8988T (cell line): ENCODE measurements around the gene AMBRA1.

Experiments used
- DNase-seq: peaks from one replicate; pipeline ENCODE4 v3.0.0; 2011

Gene AMBRA1, protein sequence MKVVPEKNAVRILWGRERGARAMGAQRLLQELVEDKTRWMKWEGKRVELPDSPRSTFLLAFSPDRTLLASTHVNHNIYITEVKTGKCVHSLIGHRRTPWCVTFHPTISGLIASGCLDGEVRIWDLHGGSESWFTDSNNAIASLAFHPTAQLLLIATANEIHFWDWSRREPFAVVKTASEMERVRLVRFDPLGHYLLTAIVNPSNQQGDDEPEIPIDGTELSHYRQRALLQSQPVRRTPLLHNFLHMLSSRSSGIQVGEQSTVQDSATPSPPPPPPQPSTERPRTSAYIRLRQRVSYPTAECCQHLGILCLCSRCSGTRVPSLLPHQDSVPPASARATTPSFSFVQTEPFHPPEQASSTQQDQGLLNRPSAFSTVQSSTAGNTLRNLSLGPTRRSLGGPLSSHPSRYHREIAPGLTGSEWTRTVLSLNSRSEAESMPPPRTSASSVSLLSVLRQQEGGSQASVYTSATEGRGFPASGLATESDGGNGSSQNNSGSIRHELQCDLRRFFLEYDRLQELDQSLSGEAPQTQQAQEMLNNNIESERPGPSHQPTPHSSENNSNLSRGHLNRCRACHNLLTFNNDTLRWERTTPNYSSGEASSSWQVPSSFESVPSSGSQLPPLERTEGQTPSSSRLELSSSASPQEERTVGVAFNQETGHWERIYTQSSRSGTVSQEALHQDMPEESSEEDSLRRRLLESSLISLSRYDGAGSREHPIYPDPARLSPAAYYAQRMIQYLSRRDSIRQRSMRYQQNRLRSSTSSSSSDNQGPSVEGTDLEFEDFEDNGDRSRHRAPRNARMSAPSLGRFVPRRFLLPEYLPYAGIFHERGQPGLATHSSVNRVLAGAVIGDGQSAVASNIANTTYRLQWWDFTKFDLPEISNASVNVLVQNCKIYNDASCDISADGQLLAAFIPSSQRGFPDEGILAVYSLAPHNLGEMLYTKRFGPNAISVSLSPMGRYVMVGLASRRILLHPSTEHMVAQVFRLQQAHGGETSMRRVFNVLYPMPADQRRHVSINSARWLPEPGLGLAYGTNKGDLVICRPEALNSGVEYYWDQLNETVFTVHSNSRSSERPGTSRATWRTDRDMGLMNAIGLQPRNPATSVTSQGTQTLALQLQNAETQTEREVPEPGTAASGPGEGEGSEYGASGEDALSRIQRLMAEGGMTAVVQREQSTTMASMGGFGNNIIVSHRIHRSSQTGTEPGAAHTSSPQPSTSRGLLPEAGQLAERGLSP (N-terminal part only)

DNA sequence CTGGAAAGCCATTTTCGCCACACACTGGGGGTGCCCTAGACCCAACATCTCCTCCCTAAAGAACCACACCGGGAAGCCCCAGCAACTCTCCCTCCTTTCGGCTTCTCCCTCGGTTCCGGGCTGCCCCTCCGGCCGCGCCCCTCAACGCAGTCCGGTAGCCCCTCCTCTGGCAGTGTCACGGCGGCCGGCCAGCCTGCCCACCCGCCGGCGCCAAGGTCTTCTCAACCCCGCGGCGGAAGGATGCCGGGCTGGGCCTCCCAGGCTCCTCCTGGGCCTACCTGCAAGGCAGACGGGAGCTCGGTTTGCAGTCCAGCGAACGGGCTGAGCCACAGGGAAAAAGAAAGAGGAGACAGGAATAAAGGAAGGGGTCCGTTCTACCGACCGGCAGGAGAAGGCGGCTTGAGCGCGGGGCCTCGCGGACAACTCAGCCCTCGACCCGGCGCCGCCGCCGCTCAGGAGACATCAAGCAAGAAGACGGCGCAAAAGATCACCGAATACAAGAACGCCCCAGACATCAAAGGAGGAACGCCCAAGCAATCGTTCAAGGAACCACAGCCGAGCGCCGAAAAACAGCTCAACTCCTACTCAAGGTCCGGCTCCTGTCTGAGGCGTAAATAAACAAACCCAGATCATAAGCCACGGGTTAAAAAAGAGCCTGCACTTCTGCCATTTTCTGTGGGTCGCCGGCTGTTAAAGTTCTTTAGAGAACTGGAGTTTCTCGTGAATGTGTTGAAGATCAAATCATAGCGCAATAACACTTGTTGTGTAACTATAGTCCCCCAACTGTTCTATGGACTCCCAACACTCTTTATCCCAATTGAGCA is at the start of gene AMBRA1:
AMBRA1 (minus strand) TSS at position 474 of the 824 bp plus-strand sequence. CDS start 45,643 bp downstream, outside the sequence.
- DNase-seq = peak; percentile 42

DNA sequence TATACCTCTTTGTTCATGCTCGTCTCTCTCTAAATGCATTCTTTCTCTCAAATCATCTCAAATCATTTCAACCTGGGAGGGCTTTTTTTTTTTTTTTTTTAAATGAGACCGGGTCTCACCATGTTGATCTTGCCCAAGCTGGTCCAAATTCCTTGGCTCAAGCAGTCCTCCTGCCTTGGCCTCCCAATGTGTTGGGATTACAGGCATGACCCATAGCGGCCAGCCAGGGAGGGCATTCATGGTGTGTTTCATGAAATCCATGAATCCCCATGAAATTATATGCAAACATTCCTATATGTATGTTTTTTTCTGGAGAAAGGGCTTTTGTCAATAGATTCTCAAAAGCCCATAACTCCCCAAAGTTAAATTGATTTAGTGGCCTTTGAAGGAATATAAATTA is 49.7 kb upstream of the AMBRA1 start:
- no peak for DNase-seq

DNA sequence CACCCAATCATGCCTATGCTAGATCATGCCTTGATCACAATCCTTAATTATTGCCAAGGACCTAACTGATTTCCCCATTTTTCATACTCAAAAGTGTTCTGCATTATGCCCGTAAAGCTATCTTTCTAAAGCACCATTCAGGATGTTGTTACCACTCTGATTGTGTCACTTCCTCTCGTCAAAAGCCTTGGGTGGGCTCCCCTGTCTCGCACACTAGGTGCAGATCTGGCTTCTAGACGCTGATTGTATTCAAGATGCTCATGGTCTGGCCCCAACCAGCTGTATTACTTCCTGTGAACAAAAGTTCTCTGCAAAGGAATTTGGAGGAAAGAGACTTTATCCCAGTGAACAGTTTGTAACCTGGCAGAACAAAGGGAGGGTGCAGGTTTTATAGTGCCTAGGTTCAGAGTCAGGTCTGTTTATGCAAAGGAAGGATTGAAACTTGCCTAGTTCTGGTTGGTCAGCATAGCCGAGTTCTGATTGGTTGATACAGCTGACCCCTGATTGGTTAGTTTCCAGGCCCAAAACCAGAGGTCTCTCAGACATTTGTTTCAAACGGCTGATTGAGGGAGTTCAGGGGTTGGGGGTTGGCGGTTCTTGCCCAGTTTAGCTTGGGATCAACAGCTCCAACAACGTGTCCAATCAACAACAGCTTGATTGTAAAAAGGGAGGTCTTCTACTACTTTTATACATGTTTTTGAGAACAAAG is 49.0 kb upstream of the AMBRA1 start:
- DNase-seq = no peak

DNA sequence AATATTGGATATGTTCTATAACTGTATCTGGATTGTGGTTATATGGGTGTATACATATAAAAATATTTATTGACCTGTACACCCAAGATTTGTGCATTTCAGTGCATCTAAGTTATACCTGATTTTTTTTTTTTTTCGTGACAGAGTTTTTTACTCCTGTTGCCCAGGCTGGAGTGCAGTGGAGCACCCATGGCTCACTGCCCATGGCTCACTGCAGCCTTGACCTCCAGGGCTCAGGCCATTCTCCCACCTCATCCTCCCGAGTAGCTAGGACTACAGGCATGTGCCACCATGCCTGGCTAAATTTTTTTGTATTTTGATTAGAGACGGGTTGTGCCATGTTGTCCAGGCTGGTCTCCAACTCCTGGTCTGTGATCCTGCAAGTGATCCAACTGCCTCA is 47.8 kb upstream of the AMBRA1 start:
- no peak for DNase-seq

DNA sequence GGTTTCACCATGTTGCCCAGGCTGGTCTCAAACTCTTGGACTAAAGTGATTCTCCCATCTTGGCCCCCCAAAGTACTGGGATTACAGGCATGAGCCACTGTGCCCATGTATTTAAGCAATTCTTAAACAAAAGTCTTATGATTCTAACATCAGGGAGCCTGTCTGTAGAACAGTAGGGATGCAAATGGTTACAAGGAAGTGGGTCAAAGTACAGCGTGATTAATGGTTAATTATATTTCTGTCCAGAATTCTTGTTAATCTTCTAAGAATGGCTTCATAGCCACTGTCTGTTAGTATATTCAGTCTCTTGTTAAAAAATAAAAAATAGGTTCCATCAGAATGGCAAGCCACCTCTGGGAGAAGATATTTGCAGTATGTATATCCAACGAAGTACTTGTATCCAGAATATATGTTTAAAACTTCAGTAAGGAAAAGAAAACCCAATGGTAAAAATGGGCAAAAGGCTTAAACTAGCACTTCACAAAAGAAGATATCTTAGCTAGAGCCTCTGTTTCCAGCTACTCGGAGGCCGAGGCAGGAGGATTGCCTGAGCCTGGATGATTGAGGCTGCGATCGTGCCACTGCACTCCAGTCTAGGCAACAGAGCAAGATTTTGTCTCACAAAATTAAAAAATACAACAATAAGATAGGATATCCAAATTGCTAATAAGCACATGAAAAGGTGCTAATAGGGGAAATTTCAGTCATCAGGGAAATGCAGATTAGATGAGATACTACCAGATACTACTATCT is 46.4 kb upstream of the AMBRA1 start:
- DNase-seq = no peak

DNA sequence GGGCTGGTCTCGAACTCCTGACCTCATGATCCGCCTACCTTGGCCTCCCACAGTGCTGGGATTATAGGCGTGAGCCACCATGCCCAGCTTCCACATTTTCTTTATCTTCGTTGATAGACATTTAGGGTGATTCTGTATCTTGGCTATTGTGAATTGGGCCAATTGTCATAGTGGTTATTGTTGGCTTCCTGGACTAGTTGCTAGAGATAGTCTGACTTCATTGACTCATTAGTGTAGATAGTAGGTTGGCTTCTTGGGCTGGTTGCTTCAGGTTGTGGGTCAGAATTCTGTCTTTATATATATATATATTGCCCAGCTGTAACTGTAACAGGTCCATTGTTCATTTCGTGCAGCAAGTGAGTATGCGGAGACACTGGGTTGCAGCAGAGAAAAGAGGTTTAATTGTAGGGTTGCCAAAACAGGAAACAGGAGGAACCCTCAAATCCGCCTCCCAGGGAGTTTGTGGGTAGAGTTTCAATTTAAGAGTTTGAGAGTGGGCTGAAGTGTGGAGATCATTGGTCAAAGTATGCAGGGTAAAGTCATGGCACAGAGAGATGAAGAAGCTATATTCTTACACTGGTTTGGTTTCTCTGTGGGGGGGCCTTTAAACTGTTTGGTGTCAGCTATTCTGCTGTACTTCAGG is 45.5 kb upstream of the AMBRA1 start:
- no peak for DNase-seq

DNA sequence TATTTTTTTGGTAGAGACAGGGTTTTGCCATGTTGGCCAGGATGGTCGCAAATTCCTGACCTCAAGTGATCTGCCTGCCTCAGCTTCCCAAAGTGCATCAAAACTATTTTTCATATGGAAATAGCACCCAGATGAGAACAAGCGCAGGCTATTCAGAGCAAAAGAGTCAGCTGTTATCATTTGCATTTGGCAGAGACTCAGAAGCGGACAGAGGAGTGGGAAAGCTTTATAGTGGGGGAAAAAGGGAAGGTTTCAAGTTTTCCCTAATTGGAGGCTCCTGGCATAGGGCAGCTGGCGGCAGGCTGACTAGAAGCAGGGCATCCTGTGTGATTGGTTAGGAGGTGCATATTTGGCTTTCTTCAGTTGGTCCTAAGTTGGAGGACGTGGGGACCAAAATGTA is 43.7 kb upstream of the AMBRA1 start:
- DNase-seq = no peak

DNA sequence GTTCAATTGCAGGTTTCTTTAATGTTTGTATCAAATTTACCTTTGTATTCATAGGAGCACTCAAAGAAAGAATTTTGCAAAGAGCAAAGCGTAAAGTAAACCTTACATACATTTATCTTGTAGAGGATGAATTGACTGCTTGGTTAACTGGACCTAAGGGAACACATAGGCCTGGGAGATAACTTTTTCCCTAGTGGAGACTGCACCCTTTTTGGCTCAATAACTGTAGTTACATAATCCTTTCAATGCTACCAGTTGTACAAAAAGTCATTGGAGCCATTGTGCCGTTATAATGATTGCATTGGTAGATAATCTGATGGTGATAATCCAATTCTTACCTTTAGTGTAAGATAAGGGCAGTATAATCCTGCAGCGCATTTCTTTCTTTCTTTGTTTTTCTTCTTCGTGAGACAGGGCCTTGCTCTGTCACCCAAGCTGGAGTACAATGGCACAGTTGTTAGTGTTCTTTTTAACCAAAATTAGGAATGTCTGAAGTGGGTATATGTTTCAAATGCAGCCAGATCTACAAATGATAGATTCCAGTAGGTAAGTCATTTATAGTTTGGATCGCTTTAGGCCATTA is 41.8 kb upstream of the AMBRA1 start:
- DNase-seq = no peak

DNA sequence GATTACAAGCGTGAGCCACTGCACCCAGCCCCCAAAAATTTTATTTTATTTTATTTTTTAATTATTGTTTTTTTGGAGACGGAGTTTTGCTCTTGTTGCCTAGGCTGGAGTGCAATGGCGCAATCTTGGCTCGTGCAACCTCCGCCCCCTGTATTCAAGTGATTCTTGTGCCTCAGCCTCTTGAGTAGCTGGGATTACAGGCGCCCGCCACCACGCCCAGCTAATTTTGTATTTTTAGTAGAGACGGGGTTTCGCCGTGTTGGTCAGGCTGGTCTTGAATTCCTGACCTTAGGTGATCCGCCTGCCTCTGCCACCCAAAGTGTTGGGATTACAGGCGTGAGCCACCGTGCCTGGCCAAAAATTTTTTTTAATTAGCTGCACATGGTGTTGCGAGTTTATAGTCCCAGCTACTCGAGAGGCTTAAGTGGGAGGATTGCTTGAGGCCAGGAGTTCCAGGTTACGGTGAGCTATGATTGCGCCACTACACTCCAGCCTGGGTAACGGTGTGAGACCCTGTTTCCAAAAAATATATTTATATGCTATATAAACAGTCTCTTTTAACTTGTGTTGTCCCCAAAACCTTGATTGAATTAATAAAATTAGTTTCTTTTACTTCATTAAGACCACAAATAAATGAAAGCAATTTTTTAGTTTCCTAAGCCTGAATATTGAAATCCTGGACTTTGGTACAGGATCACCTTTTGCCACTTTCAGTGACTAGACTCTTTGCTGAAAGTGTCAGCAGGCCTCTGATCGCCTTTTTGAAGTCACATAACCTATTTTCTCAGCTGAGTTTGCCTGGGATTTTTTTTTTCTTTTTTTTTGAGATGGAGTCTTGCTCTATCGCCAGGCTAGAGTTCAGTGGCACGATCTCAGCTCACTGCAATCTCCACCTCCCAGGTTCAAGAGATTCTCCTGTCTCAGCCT is 39.7 kb upstream of the AMBRA1 start:
- DNase-seq = no peak

DNA sequence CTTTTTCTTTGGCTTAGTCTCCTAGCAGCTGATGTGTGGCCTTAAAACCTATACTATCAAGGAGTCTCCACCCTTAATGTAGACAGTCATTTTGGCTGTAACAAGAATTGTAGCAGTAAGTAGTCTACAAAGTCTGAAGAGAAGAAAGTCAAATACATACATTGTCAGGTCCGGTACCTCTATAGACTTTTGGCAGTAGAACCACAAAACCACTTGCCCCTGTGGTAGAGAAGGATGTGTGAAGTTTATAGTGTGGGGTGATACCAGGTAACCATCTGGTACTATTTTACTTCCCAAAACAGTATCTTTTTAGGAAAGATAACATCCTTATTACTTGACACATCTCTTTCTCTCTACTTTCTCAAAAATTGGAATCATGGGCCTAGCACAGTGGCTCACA is 38.7 kb upstream of the AMBRA1 start:
- no peak for DNase-seq

DNA sequence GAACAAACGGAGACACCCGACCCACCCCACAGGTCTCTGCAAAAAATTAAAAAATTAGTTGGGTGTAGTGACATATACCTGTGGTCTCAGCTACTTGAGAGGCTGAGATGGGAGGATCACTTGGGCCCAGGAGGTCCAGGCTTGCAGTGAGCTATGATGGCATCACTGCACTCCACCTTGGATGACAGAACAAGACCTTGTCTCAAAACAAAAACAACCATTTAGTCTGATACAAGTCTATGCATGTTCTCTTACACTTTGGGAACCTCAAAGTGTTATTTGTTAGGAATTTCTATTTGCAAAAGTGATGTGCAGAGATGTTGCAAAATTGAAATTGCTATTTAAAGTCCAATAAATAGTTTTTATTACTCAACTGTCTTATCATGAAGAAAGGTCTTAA is 37.9 kb upstream of the AMBRA1 start:
- DNase-seq = no peak

DNA sequence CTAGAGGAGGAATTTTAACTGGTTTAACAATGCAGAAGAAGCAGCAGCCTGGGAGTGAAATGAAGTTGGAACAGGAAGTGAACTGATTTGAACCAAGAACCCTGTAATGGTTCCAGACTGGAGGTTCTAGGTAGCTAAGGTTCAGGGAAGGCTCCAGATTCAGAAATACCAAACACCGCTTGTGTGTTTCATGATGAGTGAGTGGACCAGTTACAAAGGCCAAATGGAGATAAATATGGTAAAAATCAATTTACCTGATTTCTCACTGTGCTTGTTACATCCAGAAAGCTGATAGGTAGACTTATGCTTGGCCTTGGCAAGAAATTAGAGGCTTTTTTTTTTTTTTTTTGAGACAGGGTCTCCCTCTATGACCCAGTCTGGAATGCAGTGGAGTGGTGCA is 36.4 kb upstream of the AMBRA1 start:
- no peak for DNase-seq

DNA sequence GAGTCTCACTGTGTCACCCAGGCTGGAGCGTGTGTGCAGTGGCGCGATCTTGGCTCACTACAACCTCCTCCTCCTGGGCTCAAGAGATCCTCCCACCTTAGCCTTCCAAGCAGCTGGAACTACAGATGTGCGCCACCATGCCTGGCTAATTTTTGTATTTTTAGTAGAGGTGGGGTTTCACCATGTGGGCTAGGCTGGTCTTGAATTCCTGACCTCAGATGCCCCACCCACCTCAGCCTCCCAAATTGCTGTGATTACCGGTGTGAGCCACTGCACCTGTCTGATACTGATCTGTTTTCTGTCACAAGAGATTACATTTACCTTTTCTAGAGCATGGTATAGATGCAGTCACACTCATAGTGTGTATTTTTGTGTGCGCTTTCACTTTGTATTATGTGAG is 35.1 kb upstream of the AMBRA1 start:
- DNase-seq = no peak

DNA sequence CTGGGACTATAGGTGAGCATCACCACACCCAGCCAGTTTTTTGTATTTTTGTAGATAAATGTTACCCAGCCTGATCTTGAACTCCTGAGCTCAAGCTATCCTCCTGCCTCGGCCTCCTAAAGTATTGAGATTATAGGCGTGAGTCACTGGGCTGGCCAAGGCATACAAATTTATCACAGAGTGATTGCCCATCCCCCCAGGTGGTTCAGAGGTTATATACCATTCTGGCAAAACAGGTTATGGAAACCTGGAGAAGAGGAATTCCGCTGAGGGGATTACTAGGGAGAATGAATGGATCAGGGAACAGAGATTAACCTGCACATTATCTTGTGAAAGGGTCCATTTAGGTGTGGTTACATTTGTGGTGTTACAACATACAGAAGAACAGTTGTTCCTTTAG is 31.6 kb upstream of the AMBRA1 start:
- DNase-seq = no peak

DNA sequence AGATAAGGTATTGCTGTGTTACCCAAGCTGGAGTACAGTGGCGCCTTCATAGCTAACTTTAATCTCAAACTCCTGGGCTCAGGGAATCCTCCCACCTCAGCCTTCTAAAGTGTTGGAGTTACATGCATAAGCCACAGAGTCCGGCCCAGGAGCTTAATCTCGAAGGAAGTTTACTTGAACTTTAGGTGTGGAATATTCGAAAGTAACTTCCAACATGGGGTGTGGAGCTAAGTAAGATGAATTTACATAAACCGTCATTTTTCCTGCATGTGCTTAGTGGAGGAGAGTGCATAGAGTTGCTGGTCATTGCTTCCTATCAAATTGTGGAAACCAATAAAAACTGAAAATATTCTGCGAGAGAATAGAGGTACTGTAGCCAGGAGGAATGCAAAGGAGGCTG is 25.0 kb upstream of the AMBRA1 start:
- DNase-seq = no peak

DNA sequence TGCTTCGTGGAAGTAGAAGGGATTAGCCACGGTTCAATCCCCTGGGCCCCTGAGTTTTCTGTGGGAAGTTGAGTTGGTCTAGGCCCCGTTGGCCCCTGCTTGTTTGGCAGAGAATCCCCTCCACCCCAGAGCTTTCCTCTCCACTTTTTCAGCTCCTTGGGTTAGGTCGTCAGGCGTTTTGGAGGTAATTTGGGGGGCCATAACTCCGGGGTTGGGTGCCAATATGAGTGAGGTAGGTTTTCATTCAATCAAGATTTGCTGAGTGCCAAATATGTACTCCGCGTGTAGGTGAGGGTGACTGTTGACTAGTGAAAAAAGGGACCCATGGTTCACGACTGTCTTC is 24.1 kb upstream of the AMBRA1 start:
- DNase-seq = no peak

DNA sequence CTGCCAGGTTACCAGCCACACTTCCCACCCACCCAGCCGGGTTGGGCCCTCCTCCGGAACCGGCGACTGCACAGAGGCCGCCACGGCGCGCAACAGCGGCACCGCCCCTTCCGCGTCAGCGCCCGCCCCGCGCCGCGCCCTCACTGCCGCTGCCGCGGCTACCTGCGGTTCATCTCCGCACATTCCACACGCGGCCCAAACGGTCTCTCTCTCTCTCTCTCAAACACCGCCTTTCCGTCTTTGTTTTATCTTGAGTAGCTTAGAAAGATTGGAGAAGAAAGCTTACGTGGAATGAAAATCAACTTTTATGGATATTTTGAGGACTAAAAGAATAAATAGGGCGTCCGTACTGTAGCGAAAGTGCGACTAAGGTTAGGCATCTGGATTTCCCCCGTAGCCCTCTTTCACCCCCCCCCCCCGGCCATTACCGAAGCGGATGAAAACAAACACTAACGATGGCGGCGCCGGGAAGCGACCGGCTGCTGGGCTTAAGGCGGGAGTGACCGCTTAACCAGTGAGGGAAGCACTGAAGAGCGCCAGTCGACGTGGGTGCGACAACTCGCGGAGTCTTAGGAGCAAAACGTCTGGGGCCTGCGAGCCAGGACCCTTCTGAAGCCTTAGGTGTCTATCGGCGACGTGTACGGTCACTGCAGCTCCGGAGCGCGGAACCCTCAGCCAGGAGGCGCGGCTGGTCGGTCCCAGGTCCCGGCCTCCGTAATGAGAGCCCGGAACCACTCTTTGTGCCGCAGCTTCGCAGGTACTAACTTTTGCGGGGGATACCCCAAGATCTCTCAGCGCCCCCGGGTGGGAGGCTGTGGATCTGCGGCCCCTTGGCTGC is 23.5 kb upstream of the AMBRA1 start, which contains the start of the genes ATG13 and HARBI1:
ATG13 (plus strand) TSS at position 420 of the 838 bp plus-strand sequence. CDS start 26,739 bp downstream, outside the sequence.
HARBI1 (minus strand) TSS at position 94 of the 838 bp plus-strand sequence. CDS start 990 bp downstream, outside the sequence.
- DNase-seq = peak; percentile 90
